Left cardiac atrium (tissue), 4 donors: Measurements from ENCODE around the gene TRPM1. TPM values are rescaled to one million over a fixed set of nuclear protein-coding genes. Genes with fewer than 3 reads are reported as not detected.

Experiments used
- ATAC-seq, 2 donors: fragments of 200-7000 bp; cut with Tn5 transposase; one replicate each; pipeline ENCODE4 v1.9.1; 2020; ENCODE audit warnings: mild to moderate bottlenecking in 2 of 2, moderate library complexity in 2 of 2
- DNase-seq: peaks from one replicate; pipeline ENCODE4 v3.0.0-alpha.2; 2020
- intact Hi-C, 2 donors: fragments of 100-400 bp; cut with DNase I; formaldehyde crosslinking; loops; one replicate each; pipeline versions ENCODE4 v1.14.1 to v1.15.1; 2022 to 2023
- total RNA-seq, 2 donors: library from RNA; stranded (reverse); fragmentation: NEBNext Ultra II Directional; extraction: Animal tissue kit (Norgen Biotek cat#: 25700); gene quantifications; one replicate each; pipeline ENCODE4 v1.2.1, GENCODE V29; 2021
- donor health status: DM: no; HTN: yes; CAD: no.
- donor health status: DM: no; HTN: yes; CAD: no; lungs with severe emphysema.
- donor health status: DM: yes; HTN: yes; CAD: no.
- donor health status: Dilated cardiomyopathy.

The TRPM1 gene
- total RNA-seq, 2 donors from 2014 or later, result 0.24 TPM; not detected in 1

- no peak for DNase-seq
- intact Hi-C loops, result loop anchor here in 1 of 2 donors (10.0 kb wide), 1 partner anchor 334 kb away; no protein-coding TSS in a partner anchor
- no peak for ATAC-seq
Measured at GRCh38 chr15:31128477-31128876, 27.0 kb upstream of the TRPM1 start.

GRCh38 chr15:31127596-31128261, 26.2 kb upstream of the TRPM1 start:
- DNase-seq (no peak), ATAC-seq (no peak)
- intact Hi-C loops, result loop anchor here in 1 of 2 donors (10.0 kb wide), 1 partner anchor 333 kb away; no protein-coding TSS in a partner anchor

GRCh38 chr15:31125061-31125460, 23.5 kb upstream of the TRPM1 start:
- intact Hi-C loops, result loop anchor here in 1 of 2 donors (10.0 kb wide), 1 partner anchor 330 kb away; no protein-coding TSS in a partner anchor
- no peak for ATAC-seq
- DNase-seq, result no peak

GRCh38 chr15:31116423-31117030, 15.0 kb upstream of the TRPM1 start:
- no peak for DNase-seq
- ATAC-seq, result no peak
- intact Hi-C loops, result no loop called here

GRCh38 chr15:31111091-31111647, 9.6 kb upstream of the TRPM1 start:
- no peak for ATAC-seq
- intact Hi-C loops, result no loop called here

GRCh38 chr15:31108836-31109235, 7.3 kb upstream of the TRPM1 start:
- DNase-seq, result no peak
- no peak for ATAC-seq
- intact Hi-C loops, result no loop called here

More at GRCh38 chr15:31111091-31111647, 9.6 kb upstream of the TRPM1 start:
- no peak for DNase-seq

GRCh38 chr15:31106495-31107300, 5.2 kb upstream of the TRPM1 start:
- DNase-seq, result no peak
- intact Hi-C loops, result no loop called here

GRCh38 chr15:31104003-31104402, 2.5 kb upstream of the TRPM1 start:
- intact Hi-C loops, result no loop called here
- no peak for DNase-seq
- no peak for ATAC-seq

More at GRCh38 chr15:31106495-31107300, 5.2 kb upstream of the TRPM1 start:
- ATAC-seq, result peak in 1 of 2 donors; percentile 71

- ATAC-seq (no peak), DNase-seq (no peak)
- intact Hi-C loops, result no loop called here
Measured at GRCh38 chr15:31102374-31103342, 1.1 kb upstream of the TRPM1 start.

GRCh38 chr15:31102039-31102321, 455 bp upstream of the TRPM1 start:
- DNase-seq, result no peak
- intact Hi-C loops, result no loop called here
- no peak for ATAC-seq

GRCh38 chr15:31100738-31101137, 787 bp downstream of the TRPM1 start:
- DNase-seq, result no peak
- intact Hi-C loops, result no loop called here
- ATAC-seq, result no peak

GRCh38 chr15:31098953-31099740, 2.4 kb downstream of the TRPM1 start:
- no peak for ATAC-seq
- intact Hi-C loops, result no loop called here
- no peak for DNase-seq

- ATAC-seq (no peak), DNase-seq (no peak)
- intact Hi-C loops, result no loop called here
Measured at GRCh38 chr15:31098491-31098917, 3.0 kb downstream of the TRPM1 start.

GRCh38 chr15:31096563-31096962, 5.0 kb downstream of the TRPM1 start:
- ATAC-seq, result no peak
- intact Hi-C loops, result no loop called here
- DNase-seq, result no peak

- intact Hi-C loops, result no loop called here
- DNase-seq (no peak), ATAC-seq (no peak)
Measured at GRCh38 chr15:31091481-31091880, 10.0 kb downstream of the TRPM1 start.

GRCh38 chr15:31090766-31091165, 10.8 kb downstream of the TRPM1 start:
- no peak for ATAC-seq
- intact Hi-C loops, result no loop called here
- DNase-seq, result no peak

GRCh38 chr15:31089368-31090047, 12.0 kb downstream of the TRPM1 start:
- ATAC-seq (no peak), DNase-seq (no peak)
- intact Hi-C loops, result no loop called here
